Mucosa of descending colon (tissue), 3 donors: Measurements from ENCODE around the gene TMEM212. TPM values are rescaled to one million over a fixed set of nuclear protein-coding genes. Genes with fewer than 3 reads are reported as not detected.

Experiments
- ATAC-seq: fragments of 200-7000 bp; cut with Tn5 transposase; one replicate; pipeline ENCODE4 v1.9.1; 2020; ENCODE audit warnings: mild to moderate bottlenecking, moderate library complexity
- DNase-seq, 3 donors: peaks; one replicate each; pipeline ENCODE4 v3.0.0-alpha.2; 2020
- H3K36me3 ChIP-seq: fragments of 200-600 bp; one replicate; pipeline ENCODE4 v1.8.0; 2021; ENCODE audit warnings: low read depth, mild to moderate bottlenecking
- H3K4me1 ChIP-seq: fragments of 200-600 bp; one replicate; pipeline ENCODE4 v1.8.0; 2021; ENCODE audit warnings: low read depth, mild to moderate bottlenecking
- H3K4me3 ChIP-seq: fragments of 200-600 bp; one replicate; pipeline ENCODE4 v1.8.0; 2021; ENCODE audit warnings: mild to moderate bottlenecking
- H3K9me3 ChIP-seq: fragments of 200-600 bp; one replicate; pipeline ENCODE4 v1.8.0; 2021; ENCODE audit warnings: mild to moderate bottlenecking
- CTCF ChIP-seq: fragments of 200-600 bp; IDR thresholded peaks from one replicate; pipeline ENCODE4 v1.8.0; 2022; ENCODE audit warnings: antibody characterized with exemption, mild to moderate bottlenecking
- intact Hi-C, 2 donors: fragments of 100-400 bp; cut with DNase I in 1 of 2; cut with micrococcal nuclease in 1 of 2; formaldehyde crosslinking; loops; one replicate each; pipeline versions ENCODE4 v1.11.0 to v1.11.1; 2022; cut with DNase I, micrococcal nuclease
- total RNA-seq, 3 donors: library from RNA; stranded (reverse); fragmentation: NEBNext Ultra II Directional in 2 of 3; extraction: Animal tissue kit (Norgen Biotek cat#: 25700) in 2 of 3; gene quantifications; one replicate each; pipeline versions ENCODE4 v1.2.1 to v1.2.4, GENCODE V29; 2021 to 2023
- donor health status: DM: no; HTN: no; CAD: no; lungs with moderate emphysema.
- donor health status: DM: no; HTN: no; CAD: no.
- donor health status: DM: no; HTN: yes; CAD: no.

TMEM212 gene
- total RNA-seq, 3 donors from 2014 or later, result not detected

GRCh38 chr3:171863920-171864319, 20.8 kb downstream of the TMEM212 start:
- DNase-seq, result no peak
- H3K4me1 ChIP-seq, result no peaks in the 10 kb centered on the region
- no peak for ATAC-seq
- H3K36me3 ChIP-seq, result no peaks in the 10 kb centered on the region
- H3K4me3 ChIP-seq, result no peak overlapping the region
- no peak for TF ChIP-seq CTCF
- H3K9me3 ChIP-seq, result no peaks in the 10 kb centered on the region
- intact Hi-C loops, result no loop called here

GRCh38 chr3:171865191-171865865, 22.2 kb downstream of the TMEM212 start:
- TF ChIP-seq CTCF, result no peak
- intact Hi-C loops, result no loop called here
- ATAC-seq, result no peak
- no peaks in the 10 kb centered on the region for H3K9me3 ChIP-seq
- no peak for DNase-seq
- no peaks in the 10 kb centered on the region for H3K36me3 ChIP-seq
- H3K4me1 ChIP-seq, result no peaks in the 10 kb centered on the region
- H3K4me3 ChIP-seq, result no peak overlapping the region

- intact Hi-C loops, result no loop called here
- no peaks in the 10 kb centered on the region for H3K36me3 ChIP-seq
Observed at GRCh38 chr3:171867981-171868380, 24.8 kb downstream of the TMEM212 start.

GRCh38 chr3:171871392-171872274, 28.5 kb downstream of the TMEM212 start:
- ATAC-seq (no peak), DNase-seq (no peak)
- no peaks in the 10 kb centered on the region for H3K36me3 ChIP-seq
- intact Hi-C loops, result no loop called here
- no peak for TF ChIP-seq CTCF
- H3K4me3 ChIP-seq, result no peak overlapping the region
- H3K4me1 ChIP-seq, result no peaks in the 10 kb centered on the region
- no peaks in the 10 kb centered on the region for H3K9me3 ChIP-seq

More at GRCh38 chr3:171867981-171868380, 24.8 kb downstream of the TMEM212 start:
- no peaks in the 10 kb centered on the region for H3K9me3 ChIP-seq
- ATAC-seq (no peak), DNase-seq (no peak)
- H3K4me3 ChIP-seq, result no peak overlapping the region
- H3K4me1 ChIP-seq, result no peaks in the 10 kb centered on the region
- TF ChIP-seq CTCF, result no peak

- no peak for TF ChIP-seq CTCF
- Histone ChIP-seq H3K36me3 (no peaks in the 10 kb centered on the region), H3K9me3 (no peaks in the 10 kb centered on the region), H3K4me3 (no peak overlapping the region), H3K4me1 (no peaks in the 10 kb centered on the region)
- no peak for DNase-seq
- ATAC-seq, result no peak
- intact Hi-C loops, result no loop called here
Observed at GRCh38 chr3:171873580-171873979, 30.4 kb downstream of the TMEM212 start.
